ENCODE data around the gene KIF3C. TPM values are rescaled to one million over a fixed set of nuclear protein-coding genes. Genes with fewer than 3 reads are reported as not detected.

The KIF3C gene
- total RNA-seq, 2 donors from 2014 or later = 42.9 to 51.4 TPM

GRCh38 chr2:25983735-25984134 is 1.4 kb upstream of the KIF3C start:
- Mint-ChIP-seq H3K36me3 (ENCODE audit: low read depth) (peaks cover 5% of the 10 kb centered on the region), H3K9me3 (no peaks in the 10 kb centered on the region), H3K27me3 (ENCODE audit: insufficient read depth) (no peaks in the 10 kb centered on the region), H3K27ac (no peak overlapping the region), H3K4me1 (peaks cover 31% of the 10 kb centered on the region), H3K4me3 (peak overlapping the region; percentile 66)
- Histone ChIP-seq H3K4me1 (ENCODE audit: control insufficient read depth, insufficient read depth, low read length) (peaks cover 13% of the 10 kb centered on the region), H3K36me3 (ENCODE audit: control insufficient read depth, insufficient read depth, low read length) (peaks cover 7% of the 10 kb centered on the region), H3K9me3 (ENCODE audit: control insufficient read depth, low read length) (no peaks in the 10 kb centered on the region), H3K27ac (ENCODE audit: low read depth, low read length) (no peak overlapping the region), H3K9ac (ENCODE audit: extremely low read depth, low read length, poor library complexity, severe bottlenecking) (no peak overlapping the region), H3K4me3 (ENCODE audit: low read length) (no peak overlapping the region), H3K27me3 (ENCODE audit: control insufficient read depth, insufficient read depth, low read length, poor library complexity, severe bottlenecking) (no peaks in the 10 kb centered on the region)
- no peak for DNase-seq
- no peak for TF ChIP-seq CTCF (conservative IDR thresholded peaks at IDR 0.05)

- Histone ChIP-seq H3K27me3 (ENCODE audit: control insufficient read depth, insufficient read depth, low read length, poor library complexity, severe bottlenecking) (no peaks in the 10 kb centered on the region), H3K9ac (ENCODE audit: extremely low read depth, low read length, poor library complexity, severe bottlenecking) (no peak overlapping the region), H3K4me1 (ENCODE audit: control insufficient read depth, insufficient read depth, low read length) (peaks cover 18% of the 10 kb centered on the region), H3K36me3 (ENCODE audit: control insufficient read depth, insufficient read depth, low read length) (peaks cover 13% of the 10 kb centered on the region), H3K4me3 (ENCODE audit: low read length) (peak overlapping the region; percentile 82), H3K9me3 (ENCODE audit: control insufficient read depth, low read length) (no peaks in the 10 kb centered on the region), H3K27ac (ENCODE audit: low read depth, low read length) (peak overlapping the region; percentile 68)
- peaks cover 39% of the 10 kb centered on the region for H3K4me1 Mint-ChIP-seq
- no peaks in the 10 kb centered on the region for H3K27me3 Mint-ChIP-seq (ENCODE audit: insufficient read depth)
- TF ChIP-seq CTCF (conservative IDR thresholded peaks at IDR 0.05) = no peak
- 70 to 72% methylated on average over 10 to 15 of the region's 15 CpGs for WGBS, 2 experiments (ENCODE audit: insufficient coverage in 1 of 2, insufficient read length in 1 of 2)
- peak overlapping the region; percentile 86 for H3K27ac Mint-ChIP-seq
- H3K36me3 Mint-ChIP-seq (ENCODE audit: low read depth) = peaks cover 5% of the 10 kb centered on the region
- peak overlapping the region; percentile 66 for H3K4me3 Mint-ChIP-seq
- H3K9me3 Mint-ChIP-seq = no peaks in the 10 kb centered on the region
- no peak for DNase-seq
Observed at GRCh38 chr2:25982968-25983280, 627 bp upstream of the KIF3C start.

GRCh38 chr2:25981596-25982272 is 563 bp downstream of the KIF3C start:
- peaks cover 13% of the 10 kb centered on the region for H3K36me3 ChIP-seq (ENCODE audit: control insufficient read depth, insufficient read depth, low read length)
- no peak for DNase-seq
- H3K27ac Mint-ChIP-seq = no peak overlapping the region
- peak overlapping the region; percentile 76 for H3K27ac ChIP-seq (ENCODE audit: low read depth, low read length)
- peak overlapping the region; percentile 82 for H3K4me3 ChIP-seq (ENCODE audit: low read length)
- no peaks in the 10 kb centered on the region for H3K27me3 Mint-ChIP-seq (ENCODE audit: insufficient read depth)
- H3K4me1 ChIP-seq (ENCODE audit: control insufficient read depth, insufficient read depth, low read length) = peaks cover 25% of the 10 kb centered on the region
- peak overlapping the region; percentile 38 for H3K9ac ChIP-seq (ENCODE audit: extremely low read depth, low read length, poor library complexity, severe bottlenecking)
- peak overlapping the region; percentile 66 for H3K4me3 Mint-ChIP-seq
- no peaks in the 10 kb centered on the region for H3K27me3 ChIP-seq (ENCODE audit: control insufficient read depth, insufficient read depth, low read length, poor library complexity, severe bottlenecking)
- TF ChIP-seq CTCF (conservative IDR thresholded peaks at IDR 0.05) = no peak
- WGBS, 2 experiments (ENCODE audit: insufficient coverage in 1 of 2, insufficient read length in 1 of 2) = 15 to 20% methylated on average over 24 to 44 of the region's 44 CpGs
- H3K9me3 ChIP-seq (ENCODE audit: control insufficient read depth, low read length) = no peaks in the 10 kb centered on the region
- peaks cover 50% of the 10 kb centered on the region for H3K4me1 Mint-ChIP-seq
- no peaks in the 10 kb centered on the region for H3K9me3 Mint-ChIP-seq
- peaks cover 10% of the 10 kb centered on the region for H3K36me3 Mint-ChIP-seq (ENCODE audit: low read depth)
